Neuronal stem cell (in vitro differentiated cells): ENCODE data around the gene PMS2.
"Not testable (repeated sequence)": the region's sequence is repeated elsewhere in the genome, so short reads cannot be mapped to it uniquely, and the experiment has no call there.

Experiments
- DNase-seq: peaks from one replicate; pipeline ENCODE4 v3.0.0-alpha.2; 2013; ENCODE audit warnings: low spot score
- H2AFZ ChIP-seq: one replicate; pipeline ENCODE4 v1.6.1; 2013; ENCODE audit warnings: mild to moderate bottlenecking, low read length, inconsistent platforms
- H2AK5ac ChIP-seq: 2 replicates; pipeline ENCODE4 v1.6.1; 2013; ENCODE audit warnings: low read depth, mild to moderate bottlenecking, inconsistent platforms, low read length, moderate library complexity, mixed read lengths
- H2BK120ac ChIP-seq: 2 replicates; pipeline ENCODE4 v1.6.1; 2013; ENCODE audit warnings: low read depth, mild to moderate bottlenecking, inconsistent platforms, low read length, moderate library complexity, mixed read lengths
- H2BK12ac ChIP-seq: one replicate; pipeline ENCODE4 v1.6.1; 2013; ENCODE audit warnings: low read length, inconsistent platforms
- H2BK15ac ChIP-seq: 2 replicates; pipeline ENCODE4 v1.6.1; 2013; ENCODE audit warnings: mild to moderate bottlenecking, low read length, inconsistent platforms, mixed read lengths
- H2BK5ac ChIP-seq: one replicate; pipeline ENCODE4 v1.6.1; 2013; ENCODE audit warnings: inconsistent platforms, mild to moderate bottlenecking, low read length, moderate library complexity
- H3K14ac ChIP-seq: one replicate; pipeline ENCODE4 v1.6.1; 2013; ENCODE audit warnings: low read length, inconsistent platforms
- H3K18ac ChIP-seq: 2 replicates; pipeline ENCODE4 v1.6.1; 2013; ENCODE audit warnings: low read length, inconsistent platforms
- H3K23ac ChIP-seq: 2 replicates; pipeline ENCODE4 v1.6.1; 2013; ENCODE audit warnings: low read depth, mild to moderate bottlenecking, mixed read lengths, low read length, inconsistent platforms; ENCODE audit not compliant: poor library complexity
- H3K27ac ChIP-seq: replicated peaks from 3 replicates; pipeline ENCODE4 v1.5.1; 2013; ENCODE audit warnings: low read length, inconsistent platforms
- H3K27me3 ChIP-seq, 3 experiments: 2 replicates each; pipeline ENCODE4 v1.6.1; 2013; ENCODE audit warnings: low read length in 3 of 3, mild to moderate bottlenecking in 2 of 3, inconsistent platforms in 1 of 3, low read depth in 1 of 3, mixed read lengths in 1 of 3, moderate library complexity in 1 of 3; ENCODE audit not compliant: control insufficient read depth in 3 of 3, insufficient read depth in 3 of 3
- H3K36me3 ChIP-seq, 2 donors: replicated peaks in 1 of 2; 2 replicates each; pipeline ENCODE4 v1.6.1; 2013; ENCODE audit warnings: low read length in 2 of 2; ENCODE audit not compliant: control insufficient read depth in 2 of 2, insufficient read depth in 2 of 2
- H3K4ac ChIP-seq: 2 replicates; pipeline ENCODE4 v1.6.1; 2013; ENCODE audit warnings: inconsistent platforms, mild to moderate bottlenecking, low read length, moderate library complexity
- H3K4me1 ChIP-seq, 2 donors: 1 replicate in 1 of 2; 2 replicates in 1 of 2; pipeline ENCODE4 v1.6.1; 2013; ENCODE audit warnings: low read length in 2 of 2, low read depth in 1 of 2; ENCODE audit not compliant: control insufficient read depth in 2 of 2, insufficient read depth in 1 of 2
- H3K4me2 ChIP-seq: one replicate; pipeline ENCODE4 v1.6.1; 2013; ENCODE audit warnings: mild to moderate bottlenecking, low read length, inconsistent platforms; ENCODE audit not compliant: insufficient read depth, poor library complexity, severe bottlenecking
- H3K4me3 ChIP-seq, 2 donors: 2 replicates each; pipeline ENCODE4 v1.5.1; 2013; ENCODE audit warnings: low read length in 2 of 2, mild to moderate bottlenecking in 2 of 2, inconsistent platforms in 1 of 2, moderate library complexity in 1 of 2
- H3K79me1 ChIP-seq: one replicate; pipeline ENCODE4 v1.6.1; 2013; ENCODE audit warnings: low read depth, mild to moderate bottlenecking, inconsistent platforms, low read length, moderate library complexity
- H3K9ac ChIP-seq: one replicate; pipeline ENCODE4 v1.6.1; 2013; ENCODE audit warnings: mild to moderate bottlenecking, low read depth, low read length, inconsistent platforms; ENCODE audit not compliant: poor library complexity
- H3K9me3 ChIP-seq, 2 donors: replicated peaks in 1 of 2; 2 replicates each; pipeline versions ENCODE3 to v1.6.1; 2013; ENCODE audit warnings: low read length in 2 of 2, mild to moderate bottlenecking in 2 of 2, inconsistent platforms in 1 of 2, low read depth in 1 of 2, mixed read lengths in 1 of 2, moderate library complexity in 1 of 2; ENCODE audit not compliant: control insufficient read depth in 2 of 2, insufficient read depth in 1 of 2
- H4K8ac ChIP-seq: one replicate; pipeline ENCODE4 v1.6.1; 2013; ENCODE audit warnings: low read depth, mild to moderate bottlenecking, inconsistent platforms, low read length, moderate library complexity
- H4K91ac ChIP-seq: one replicate; pipeline ENCODE4 v1.6.1; 2013; ENCODE audit warnings: low read length, low read depth, mild to moderate bottlenecking, inconsistent platforms; ENCODE audit not compliant: poor library complexity
- WGBS, 2 donors: extraction: QIAGEN DNeasy Blood & Tissue Kit; methylation state at CpG; one replicate each; pipeline ENCODE4 v1.1.7; 2013; ENCODE audit warnings: missing lambda C conversion rate in 2 of 2, mixed read lengths in 1 of 2; ENCODE audit not compliant: insufficient read length in 2 of 2, insufficient replicate concordance in 1 of 2; ENCODE audit errors: extremely low coverage in 2 of 2; 5-methylcytosine and 5-hydroxymethylcytosine counted together

Gene PMS2

GRCh38 chr7:5979680-5980314 lies 29.1 kb downstream of the PMS2 start:
- not testable (repeated sequence) for H3K4me3 ChIP-seq, H3K18ac ChIP-seq, DNase-seq

DNA sequence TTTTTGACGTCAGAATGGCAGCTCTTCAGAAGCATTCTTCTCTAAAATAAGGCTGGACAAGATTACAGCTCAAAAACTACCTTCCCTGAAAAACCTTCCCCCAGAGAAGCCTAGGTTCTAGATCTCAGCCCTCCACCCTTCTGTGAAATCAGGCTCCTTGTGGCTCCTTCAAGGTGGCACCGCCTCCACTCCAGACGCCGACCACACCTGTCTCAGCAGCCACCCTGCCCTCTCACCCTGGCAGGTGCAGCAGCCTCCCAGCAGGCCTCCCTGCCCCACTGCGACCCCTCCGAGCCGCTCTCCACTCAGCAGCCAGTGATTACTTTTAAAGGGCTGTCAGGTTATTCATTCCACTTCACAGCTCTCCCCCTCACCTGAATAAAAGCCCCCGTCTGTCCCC lies 35.3 kb downstream of the PMS2 start:
- H3K4me2 ChIP-seq, H2BK15ac ChIP-seq: not testable (repeated sequence)

More at GRCh38 chr7:5979680-5980314, 29.1 kb downstream of the PMS2 start:
- not testable (repeated sequence) for H3K27me3 ChIP-seq, H2BK12ac ChIP-seq, H4K91ac ChIP-seq, H2BK15ac ChIP-seq, H3K14ac ChIP-seq, H3K23ac ChIP-seq, H3K9me3 ChIP-seq, H3K4me1 ChIP-seq, H3K79me1 ChIP-seq, H3K4me2 ChIP-seq, H4K8ac ChIP-seq, H2AFZ ChIP-seq, H2BK120ac ChIP-seq, H3K9ac ChIP-seq, H3K27ac ChIP-seq, H2BK5ac ChIP-seq, H2AK5ac ChIP-seq, H3K4ac ChIP-seq
- WGBS, 2 donors = no CpG with 5 or more reads among the region's 12 CpGs
- peaks cover 0 to 20% of the 10 kb centered on the region in 2 donors for H3K36me3 ChIP-seq

DNA sequence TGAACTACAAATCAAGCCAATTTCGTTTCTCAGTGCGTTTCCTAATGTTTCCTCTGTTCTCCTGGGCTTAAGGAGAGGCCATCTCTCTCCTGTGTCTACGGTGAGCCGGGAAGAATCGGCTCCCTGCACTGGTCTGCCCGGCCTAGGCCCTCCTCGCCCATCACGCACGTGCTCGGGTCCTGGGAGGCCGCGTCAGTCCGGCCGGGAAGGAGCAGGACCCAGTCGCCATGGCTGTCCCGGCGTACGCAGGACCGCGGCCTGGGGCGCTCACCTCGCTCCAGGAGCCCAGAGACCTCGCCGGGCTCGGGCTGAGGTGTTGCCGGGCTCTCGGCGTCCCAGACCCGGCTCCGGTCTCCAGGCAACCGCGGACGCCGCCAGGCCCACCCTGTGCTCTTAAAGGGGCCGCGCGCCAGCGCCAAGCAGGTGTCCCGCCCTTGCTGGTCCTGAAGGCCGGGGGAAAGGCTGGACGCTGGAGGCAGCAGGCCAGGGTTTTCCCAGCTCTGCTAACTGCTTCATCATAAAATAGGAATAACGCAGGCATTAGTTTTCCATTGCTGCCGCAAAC lies 38.4 kb downstream of the PMS2 start, which contains the start of gene RSPH10B:
Gene RSPH10B (minus strand): TSS at position 343 of the 565 bp plus-strand sequence. CDS start 3,573 bp downstream, outside the sequence.
- not testable (repeated sequence) for DNase-seq, H2AK5ac ChIP-seq, H2BK12ac ChIP-seq, H4K8ac ChIP-seq, H3K4me3 ChIP-seq, H3K4ac ChIP-seq, H2BK120ac ChIP-seq, H3K23ac ChIP-seq, H3K14ac ChIP-seq, H3K36me3 ChIP-seq, H3K27me3 ChIP-seq, H2AFZ ChIP-seq, H4K91ac ChIP-seq, H3K9me3 ChIP-seq, H3K18ac ChIP-seq, H2BK15ac ChIP-seq, H2BK5ac ChIP-seq, H3K4me1 ChIP-seq, H3K79me1 ChIP-seq, H3K27ac ChIP-seq, H3K9ac ChIP-seq
- WGBS, 2 donors = no CpG with 5 or more reads among the region's 43 CpGs
- peak within 1 kb of the TSS; percentile 18 for H3K4me2 ChIP-seq

More for the DNA sequence above, 35.3 kb downstream of the PMS2 start:
- not testable (repeated sequence) for H3K18ac ChIP-seq, H3K9ac ChIP-seq, H3K4me1 ChIP-seq, H2BK120ac ChIP-seq, H2AFZ ChIP-seq, H3K27me3 ChIP-seq, H3K36me3 ChIP-seq, H3K27ac ChIP-seq, H3K23ac ChIP-seq, H4K8ac ChIP-seq, H3K4me3 ChIP-seq, H4K91ac ChIP-seq, H3K14ac ChIP-seq, H3K9me3 ChIP-seq, H2BK12ac ChIP-seq, H3K79me1 ChIP-seq, H2AK5ac ChIP-seq, DNase-seq, H2BK5ac ChIP-seq, H3K4ac ChIP-seq
- WGBS, 2 donors = no CpG with 5 or more reads among the region's 8 CpGs

DNA sequence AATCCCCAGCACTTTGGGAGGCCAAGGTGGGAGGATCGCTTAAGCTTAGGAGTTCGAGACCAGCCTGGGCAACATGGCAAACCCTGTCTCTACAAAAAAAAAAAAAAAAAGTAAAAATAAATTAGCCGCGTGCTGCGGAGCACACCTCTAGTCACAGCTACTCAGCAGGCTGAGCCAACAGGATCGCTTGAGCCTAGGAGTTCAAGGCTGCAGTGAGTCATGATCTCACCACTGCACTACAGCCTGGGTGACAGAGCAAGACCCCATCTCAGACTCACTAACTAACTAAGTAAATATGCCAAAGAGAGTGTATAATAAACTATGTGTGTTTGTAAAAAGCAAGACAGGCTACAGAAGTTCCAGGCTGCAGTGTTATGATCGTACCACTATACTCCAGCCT lies 45.0 kb downstream of the PMS2 start:
- H3K14ac ChIP-seq, DNase-seq, H3K79me1 ChIP-seq, H3K4me2 ChIP-seq, H3K4ac ChIP-seq, H3K18ac ChIP-seq, H3K23ac ChIP-seq, H3K4me3 ChIP-seq, H3K9ac ChIP-seq, H3K9me3 ChIP-seq, H2AK5ac ChIP-seq, H2BK15ac ChIP-seq, H2BK120ac ChIP-seq, H3K4me1 ChIP-seq, H2BK5ac ChIP-seq, H3K36me3 ChIP-seq, H2BK12ac ChIP-seq, H2AFZ ChIP-seq, H3K27me3 ChIP-seq, H4K91ac ChIP-seq, H3K27ac ChIP-seq, H4K8ac ChIP-seq: not testable (repeated sequence)
- no CpG with 5 or more reads among the region's 7 CpGs for WGBS, 2 donors
